ENCODE measurements around the gene FHIT.

DNA sequence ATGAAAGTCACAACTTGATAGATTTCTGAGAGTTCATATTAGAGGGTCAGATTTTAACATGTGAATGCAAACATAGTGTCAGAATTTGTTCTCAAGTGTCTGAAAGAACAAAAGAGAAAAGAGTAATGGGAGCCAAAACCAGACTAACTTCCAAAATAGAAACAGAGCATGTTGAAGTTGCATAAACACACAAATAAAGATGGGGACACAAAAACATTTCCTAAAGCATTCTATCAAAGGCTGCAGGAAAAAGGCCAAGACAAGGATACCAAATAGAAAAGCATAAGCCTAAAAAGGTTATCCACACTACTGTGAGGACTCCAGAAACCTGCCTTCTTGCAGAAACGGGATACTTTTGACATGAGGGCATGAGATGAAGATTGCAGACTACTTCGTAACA lies 2.8 kb downstream of the FHIT start:
- no peak for TF ChIP-seq POLR2AphosphoS5 (IDR thresholded peaks at IDR 0.05)
- TF ChIP-seq POLR2A (IDR thresholded peaks at IDR 0.05) = no peak
- TF ChIP-seq, protein P1, sequence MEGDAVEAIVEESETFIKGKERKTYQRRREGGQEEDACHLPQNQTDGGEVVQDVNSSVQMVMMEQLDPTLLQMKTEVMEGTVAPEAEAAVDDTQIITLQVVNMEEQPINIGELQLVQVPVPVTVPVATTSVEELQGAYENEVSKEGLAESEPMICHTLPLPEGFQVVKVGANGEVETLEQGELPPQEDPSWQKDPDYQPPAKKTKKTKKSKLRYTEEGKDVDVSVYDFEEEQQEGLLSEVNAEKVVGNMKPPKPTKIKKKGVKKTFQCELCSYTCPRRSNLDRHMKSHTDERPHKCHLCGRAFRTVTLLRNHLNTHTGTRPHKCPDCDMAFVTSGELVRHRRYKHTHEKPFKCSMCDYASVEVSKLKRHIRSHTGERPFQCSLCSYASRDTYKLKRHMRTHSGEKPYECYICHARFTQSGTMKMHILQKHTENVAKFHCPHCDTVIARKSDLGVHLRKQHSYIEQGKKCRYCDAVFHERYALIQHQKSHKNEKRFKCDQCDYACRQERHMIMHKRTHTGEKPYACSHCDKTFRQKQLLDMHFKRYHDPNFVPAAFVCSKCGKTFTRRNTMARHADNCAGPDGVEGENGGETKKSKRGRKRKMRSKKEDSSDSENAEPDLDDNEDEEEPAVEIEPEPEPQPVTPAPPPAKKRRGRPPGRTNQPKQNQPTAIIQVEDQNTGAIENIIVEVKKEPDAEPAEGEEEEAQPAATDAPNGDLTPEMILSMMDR (IDR thresholded peaks at IDR 0.05) = no peak
- TF ChIP-seq EP300 (IDR thresholded peaks at IDR 0.05) = no peak
